ENCODE results near the gene ENPP3. TPM values are rescaled to one million over a fixed set of nuclear protein-coding genes. Genes with fewer than 3 reads are reported as not detected.

Gene ENPP3
- total RNA-seq, 1 donor from 2014 or later = 0.09 TPM

DNA sequence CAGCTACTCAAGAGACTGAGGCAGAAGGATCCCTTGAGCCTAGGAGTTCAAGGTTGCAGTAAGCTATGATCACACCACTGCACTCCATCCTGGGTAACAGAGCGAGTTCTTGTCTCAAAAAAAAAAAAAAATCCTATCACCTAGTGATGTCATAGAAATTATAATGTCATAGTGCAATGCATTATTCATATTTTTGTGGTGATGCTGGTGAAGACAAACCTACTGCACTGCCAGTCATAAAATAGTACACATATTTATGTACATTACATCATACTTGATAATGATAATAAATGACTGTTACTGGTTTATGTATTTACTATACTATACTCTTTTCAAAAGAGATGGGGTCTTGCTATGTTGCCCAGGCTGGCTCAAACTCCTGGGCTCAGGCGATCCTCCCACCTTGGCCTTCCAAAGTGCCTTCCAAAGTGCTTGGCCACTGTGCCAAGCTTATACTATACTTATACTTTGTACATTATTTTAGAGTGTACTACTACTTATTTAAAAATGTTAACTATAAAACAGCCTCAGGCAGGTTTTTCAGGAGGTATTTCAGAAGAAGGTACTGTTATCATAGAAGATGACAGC, 26.6 kb downstream of the ENPP3 start:
- no peaks in the 10 kb centered on the region for H3K9me3 ChIP-seq (ENCODE audit: low read depth)
- H3K36me3 ChIP-seq = no peaks in the 10 kb centered on the region
- H3K27ac Mint-ChIP-seq = no peak overlapping the region
- no peak overlapping the region for H2AFZ ChIP-seq (replicated peaks)
- no peaks in the 10 kb centered on the region for H3K79me2 ChIP-seq (ENCODE audit: low read depth)
- no peaks in the 10 kb centered on the region for H3K36me3 Mint-ChIP-seq
- H3K4me2 ChIP-seq = no peak overlapping the region
- H3K27ac ChIP-seq = no peak overlapping the region
- no peaks in the 10 kb centered on the region for H3K27me3 ChIP-seq
- no peaks in the 10 kb centered on the region for H3K27me3 Mint-ChIP-seq (ENCODE audit: insufficient read depth, low read depth)
- H3K9me3 Mint-ChIP-seq = no peaks in the 10 kb centered on the region
- no peak overlapping the region for H3K4me3 ChIP-seq
- H3F3A ChIP-seq (ENCODE audit: low read depth) = no peaks in the 10 kb centered on the region
- H3K4me1 ChIP-seq = no peaks in the 10 kb centered on the region
- no peak overlapping the region for H3K9ac ChIP-seq
- H3K4me3 Mint-ChIP-seq = no peak overlapping the region
- TF ChIP-seq, protein P1, sequence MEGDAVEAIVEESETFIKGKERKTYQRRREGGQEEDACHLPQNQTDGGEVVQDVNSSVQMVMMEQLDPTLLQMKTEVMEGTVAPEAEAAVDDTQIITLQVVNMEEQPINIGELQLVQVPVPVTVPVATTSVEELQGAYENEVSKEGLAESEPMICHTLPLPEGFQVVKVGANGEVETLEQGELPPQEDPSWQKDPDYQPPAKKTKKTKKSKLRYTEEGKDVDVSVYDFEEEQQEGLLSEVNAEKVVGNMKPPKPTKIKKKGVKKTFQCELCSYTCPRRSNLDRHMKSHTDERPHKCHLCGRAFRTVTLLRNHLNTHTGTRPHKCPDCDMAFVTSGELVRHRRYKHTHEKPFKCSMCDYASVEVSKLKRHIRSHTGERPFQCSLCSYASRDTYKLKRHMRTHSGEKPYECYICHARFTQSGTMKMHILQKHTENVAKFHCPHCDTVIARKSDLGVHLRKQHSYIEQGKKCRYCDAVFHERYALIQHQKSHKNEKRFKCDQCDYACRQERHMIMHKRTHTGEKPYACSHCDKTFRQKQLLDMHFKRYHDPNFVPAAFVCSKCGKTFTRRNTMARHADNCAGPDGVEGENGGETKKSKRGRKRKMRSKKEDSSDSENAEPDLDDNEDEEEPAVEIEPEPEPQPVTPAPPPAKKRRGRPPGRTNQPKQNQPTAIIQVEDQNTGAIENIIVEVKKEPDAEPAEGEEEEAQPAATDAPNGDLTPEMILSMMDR (IDR thresholded peaks at IDR 0.05) = no peak
- TF ChIP-seq EZH2 (IDR thresholded peaks at IDR 0.05) (no peak), EZH2phosphoT487 (IDR thresholded peaks at IDR 0.05) (no peak)
- no peak for DNase-seq (ENCODE audit: low spot score)
- H4K20me1 ChIP-seq (ENCODE audit: low read depth) = no peaks in the 10 kb centered on the region
- peaks cover 3% of the 10 kb centered on the region for H3K4me1 Mint-ChIP-seq

DNA sequence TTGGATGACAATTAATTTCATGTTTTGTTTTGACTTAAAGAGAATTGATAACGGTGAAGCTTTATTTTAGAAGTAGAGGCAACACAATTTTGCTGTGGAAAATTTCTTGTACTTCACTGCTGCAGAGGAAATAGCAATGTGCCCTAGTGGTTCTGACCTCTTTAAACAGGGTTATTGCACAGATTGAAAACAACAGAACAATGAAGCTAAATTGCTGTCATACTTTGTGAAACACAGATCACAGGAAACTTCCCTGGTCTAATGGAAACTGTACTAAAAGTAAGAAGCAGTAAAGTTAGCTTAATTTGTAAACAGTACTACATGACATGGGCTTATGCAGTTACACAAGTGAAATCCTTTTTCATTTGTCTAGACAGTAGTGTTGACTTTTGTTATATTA, 32.8 kb downstream of the ENPP3 start:
- no peak overlapping the region for H3K4me2 ChIP-seq
- no peaks in the 10 kb centered on the region for H4K20me1 ChIP-seq (ENCODE audit: low read depth)
- no peaks in the 10 kb centered on the region for H3K36me3 ChIP-seq
- peak overlapping the region; percentile 34 for H3K9ac ChIP-seq
- Mint-ChIP-seq H3K27ac (no peak overlapping the region), H3K27me3 (ENCODE audit: insufficient read depth, low read depth) (peaks cover 3% of the 10 kb centered on the region), H3K9me3 (no peaks in the 10 kb centered on the region), H3K36me3 (no peaks in the 10 kb centered on the region), H3K4me3 (no peak overlapping the region), H3K4me1 (peaks cover 3% of the 10 kb centered on the region)
- H3K79me2 ChIP-seq (ENCODE audit: low read depth) = no peaks in the 10 kb centered on the region
- TF ChIP-seq, protein P1 (IDR thresholded peaks at IDR 0.05) = no peak
- no peak for TF ChIP-seq EZH2 (IDR thresholded peaks at IDR 0.05)
- TF ChIP-seq EZH2phosphoT487 (IDR thresholded peaks at IDR 0.05) = no peak
- H3K27ac ChIP-seq = no peak overlapping the region
- no peak overlapping the region for H2AFZ ChIP-seq (replicated peaks)
- no peaks in the 10 kb centered on the region for H3K4me1 ChIP-seq
- H3K4me3 ChIP-seq = no peak overlapping the region
- no peaks in the 10 kb centered on the region for H3K9me3 ChIP-seq (ENCODE audit: low read depth)
- H3K27me3 ChIP-seq = no peaks in the 10 kb centered on the region
- DNase-seq (ENCODE audit: low spot score) = no peak
- no peaks in the 10 kb centered on the region for H3F3A ChIP-seq (ENCODE audit: low read depth)

DNA sequence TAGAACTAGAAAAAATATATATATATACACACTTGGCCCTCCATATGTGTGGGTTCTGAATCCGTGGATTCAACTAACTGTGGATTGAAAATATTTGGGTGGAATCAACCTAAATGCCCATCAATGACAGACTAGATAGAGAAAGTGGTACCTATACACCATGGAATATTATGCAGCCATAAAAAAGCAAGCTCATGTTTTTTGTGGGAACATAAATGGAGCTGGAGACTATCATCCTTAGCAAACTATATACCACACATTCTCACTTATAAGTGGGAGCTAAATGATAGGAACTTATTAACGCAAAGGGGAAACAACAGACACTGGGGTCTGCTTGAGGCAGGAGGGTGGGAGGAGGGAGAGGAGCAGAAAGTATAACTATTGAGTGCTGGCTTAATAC, 36.1 kb downstream of the ENPP3 start:
- H3K79me2 ChIP-seq (ENCODE audit: low read depth) = no peaks in the 10 kb centered on the region
- TF ChIP-seq EZH2phosphoT487 (IDR thresholded peaks at IDR 0.05) = no peak
- TF ChIP-seq, protein P1 (IDR thresholded peaks at IDR 0.05) = no peak
- no peak for TF ChIP-seq EZH2 (IDR thresholded peaks at IDR 0.05)
- no peak overlapping the region for H3K4me3 ChIP-seq
- no peaks in the 10 kb centered on the region for H3K36me3 ChIP-seq
- H3K9me3 Mint-ChIP-seq = no peaks in the 10 kb centered on the region
- no peak overlapping the region for H3K4me3 Mint-ChIP-seq
- no peaks in the 10 kb centered on the region for H3K4me1 ChIP-seq
- no peaks in the 10 kb centered on the region for H4K20me1 ChIP-seq (ENCODE audit: low read depth)
- peaks cover 3% of the 10 kb centered on the region for H3K27me3 Mint-ChIP-seq (ENCODE audit: insufficient read depth, low read depth)
- peaks cover under 1% of the 10 kb centered on the region for H3K4me1 Mint-ChIP-seq
- no peak for DNase-seq (ENCODE audit: low spot score)
- no peaks in the 10 kb centered on the region for H3K27me3 ChIP-seq
- H3K9ac ChIP-seq = no peak overlapping the region
- H3K4me2 ChIP-seq = no peak overlapping the region
- H2AFZ ChIP-seq (replicated peaks) = no peak overlapping the region
- no peaks in the 10 kb centered on the region for H3F3A ChIP-seq (ENCODE audit: low read depth)
- H3K27ac ChIP-seq = no peak overlapping the region
- H3K27ac Mint-ChIP-seq = no peak overlapping the region
- no peaks in the 10 kb centered on the region for H3K36me3 Mint-ChIP-seq
- no peaks in the 10 kb centered on the region for H3K9me3 ChIP-seq (ENCODE audit: low read depth)

Measured in neural progenitor cell (in vitro differentiated cells).